ENCODE data around the gene PRR14L. TPM values are rescaled to one million over a fixed set of nuclear protein-coding genes. Genes with fewer than 3 reads are reported as not detected.
"Not testable (repeated sequence)": the region's sequence is repeated elsewhere in the genome, so short reads cannot be mapped to it uniquely, and the experiment has no call there.

The PRR14L gene
- 1 to 10 TPM; 4.2 to 7.4 (median 5.3) TPM for polyA plus RNA-seq

DNA sequence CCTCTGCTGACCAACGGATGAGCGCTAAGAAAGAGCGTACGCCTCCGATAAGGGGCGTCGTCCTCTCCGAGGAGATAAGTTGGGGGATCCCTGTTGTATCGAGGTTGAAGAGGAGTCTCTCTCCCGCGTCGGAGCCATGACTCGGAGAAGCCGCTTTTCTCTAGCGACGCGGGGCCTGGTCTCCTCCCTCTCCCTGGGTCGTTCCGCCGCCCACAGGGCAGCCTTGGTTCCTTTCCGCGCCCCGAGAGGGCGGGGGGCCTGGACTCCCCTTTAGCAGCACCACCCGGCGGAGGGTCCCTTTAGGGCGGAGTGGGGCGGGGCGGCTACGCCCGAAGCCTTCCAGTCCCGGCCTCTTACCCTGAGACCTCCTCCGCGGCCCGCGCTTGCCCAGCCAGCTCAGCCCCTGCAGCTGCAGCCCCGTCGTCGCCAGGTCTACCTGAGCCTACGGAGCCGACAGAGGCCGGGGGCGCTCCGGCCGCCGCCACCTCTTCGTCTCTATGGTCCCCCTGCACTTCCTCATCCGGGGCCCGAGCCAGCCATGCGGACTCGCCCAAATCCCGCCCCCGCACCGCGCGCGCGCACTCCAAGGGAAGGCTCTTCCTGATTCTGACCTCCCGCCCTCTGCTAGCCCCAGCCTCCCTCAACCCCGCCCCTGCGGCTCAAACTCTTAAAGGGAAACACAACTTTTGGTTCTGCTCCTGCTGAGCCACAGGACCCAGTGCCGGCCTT is at the start of gene PRR14L:
Gene PRR14L, minus strand, starts transcription at position 497 of the 729 bp plus-strand sequence. CDS start 11,272 bp downstream, outside the sequence.
- WGBS, 3 donors, result 0% methylated on average over 56 to 61 of the region's 62 CpGs

DNA sequence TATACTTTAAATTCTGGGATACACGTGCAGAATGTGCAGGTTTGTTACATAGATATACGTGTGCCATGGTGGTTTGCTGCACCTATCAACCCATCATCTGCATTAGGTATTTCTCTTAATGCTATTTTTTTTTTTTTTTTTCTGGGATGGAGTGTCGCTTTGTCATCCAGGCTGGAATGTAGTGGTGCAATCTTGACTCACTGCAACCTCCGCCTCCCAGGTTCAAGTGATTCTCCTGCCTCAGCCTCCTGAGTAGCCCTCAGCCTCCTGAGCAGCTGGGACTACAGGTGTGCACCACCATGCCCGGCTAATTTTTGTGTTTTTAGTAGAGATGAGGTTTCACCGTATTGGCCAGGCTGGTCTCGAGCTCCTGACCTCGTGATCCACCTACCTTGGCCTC is 49.4 kb upstream of the PRR14L start:
- H3K27ac ChIP-seq (ENCODE audit: low read depth, low read length), result not testable (repeated sequence)
- 83 to 88% (median 85%) methylated on average over 8 of the region's 8 CpGs for WGBS, 3 donors

More for the DNA sequence above, at the start of gene PRR14L:
- peak within 1 kb of the TSS; percentile 35 for H3K27ac ChIP-seq (ENCODE audit: low read depth, low read length)

DNA sequence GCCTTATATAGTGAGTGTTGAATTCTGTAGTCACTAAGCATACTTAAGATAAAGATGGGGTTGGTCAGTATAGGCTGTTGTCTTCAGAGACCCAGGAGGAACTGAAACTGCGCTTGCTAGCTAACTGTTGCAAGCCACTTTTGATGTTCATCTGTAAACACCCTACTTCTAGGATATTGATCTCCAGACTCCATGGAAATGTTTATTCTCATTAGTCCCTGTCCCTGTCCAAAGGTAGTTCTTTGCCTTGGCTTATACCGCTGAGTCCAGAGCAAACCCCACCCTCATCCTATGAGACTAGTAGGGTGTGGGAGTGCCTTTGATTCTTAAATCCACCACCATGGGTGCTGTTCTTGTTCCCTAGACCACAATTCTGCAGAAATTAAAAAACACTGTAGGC is 40.3 kb upstream of the PRR14L start:
- H3K27ac ChIP-seq (ENCODE audit: low read depth, low read length), result no peak overlapping the region
- WGBS, 3 donors, result 88 to 96% (median 90%) methylated on average over 2 of the region's 2 CpGs

DNA sequence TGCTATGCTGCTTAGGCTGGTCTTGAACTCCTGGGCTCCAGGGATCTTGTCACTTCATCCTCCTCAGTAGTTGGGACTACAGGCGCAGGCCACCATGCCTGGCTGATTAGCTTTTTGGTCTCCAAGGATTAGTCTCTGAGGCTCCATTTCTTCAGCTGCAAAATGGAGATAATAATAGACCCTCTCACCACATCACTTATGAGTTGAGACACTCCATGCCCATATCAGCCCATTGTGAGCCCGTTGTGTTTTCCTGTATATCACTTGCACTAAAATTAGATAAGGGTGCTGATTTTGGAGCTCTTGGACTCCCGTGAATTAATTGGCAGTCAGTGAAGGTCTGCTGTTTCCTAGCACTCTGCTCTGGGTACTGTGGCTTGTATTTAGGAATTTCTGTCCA is 39.9 kb upstream of the PRR14L start:
- WGBS, 3 donors, result 73 to 87% (median 75%) methylated on average over 3 of the region's 3 CpGs
- no peak overlapping the region for H3K27ac ChIP-seq (ENCODE audit: low read depth, low read length)

DNA sequence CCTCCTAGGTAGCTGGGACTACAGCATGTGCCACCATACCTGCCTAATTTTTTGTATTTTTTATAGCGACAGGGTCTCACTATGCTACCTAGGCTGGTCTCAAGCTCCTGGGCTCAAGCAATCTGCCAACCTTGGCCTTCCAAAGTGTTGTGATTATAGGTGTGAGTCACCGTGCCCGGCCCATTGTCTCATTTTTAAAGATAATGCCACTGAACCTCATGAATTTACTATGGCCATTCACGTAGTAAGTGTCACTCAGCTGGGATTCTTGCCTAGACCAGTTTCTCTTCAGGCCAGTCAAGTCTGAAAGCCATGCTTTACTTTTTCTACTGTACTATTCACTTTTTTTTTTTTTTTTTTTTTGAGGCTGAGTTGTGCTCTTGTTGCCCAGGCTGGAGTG is 26.3 kb upstream of the PRR14L start:
- no peak overlapping the region for H3K27ac ChIP-seq (ENCODE audit: low read depth, low read length)
- 88 to 97% (median 90%) methylated on average over 4 of the region's 4 CpGs for WGBS, 3 donors

DNA sequence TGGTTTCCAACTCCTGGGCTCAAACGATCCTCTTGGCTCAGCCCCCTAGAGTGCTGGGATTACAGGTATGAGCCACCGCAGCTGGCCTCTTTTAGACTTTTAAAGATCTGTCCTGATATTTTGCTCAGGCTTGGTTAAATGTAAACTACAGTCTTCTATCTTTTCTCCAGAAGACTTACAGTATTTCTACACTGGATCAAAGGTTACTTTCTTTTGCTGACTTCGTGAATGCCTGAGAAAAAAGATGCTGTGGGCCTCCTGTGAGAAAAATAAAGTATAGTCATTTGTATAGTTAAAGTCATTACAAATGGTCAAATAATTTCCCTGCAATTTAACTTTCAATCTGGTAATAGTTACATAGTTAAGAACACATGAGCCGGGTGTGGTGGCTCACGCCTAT is 23.5 kb upstream of the PRR14L start:
- H3K27ac ChIP-seq (ENCODE audit: low read depth, low read length), result no peak overlapping the region
- 83 to 90% (median 86%) methylated on average over 5 of the region's 5 CpGs for WGBS, 3 donors

DNA sequence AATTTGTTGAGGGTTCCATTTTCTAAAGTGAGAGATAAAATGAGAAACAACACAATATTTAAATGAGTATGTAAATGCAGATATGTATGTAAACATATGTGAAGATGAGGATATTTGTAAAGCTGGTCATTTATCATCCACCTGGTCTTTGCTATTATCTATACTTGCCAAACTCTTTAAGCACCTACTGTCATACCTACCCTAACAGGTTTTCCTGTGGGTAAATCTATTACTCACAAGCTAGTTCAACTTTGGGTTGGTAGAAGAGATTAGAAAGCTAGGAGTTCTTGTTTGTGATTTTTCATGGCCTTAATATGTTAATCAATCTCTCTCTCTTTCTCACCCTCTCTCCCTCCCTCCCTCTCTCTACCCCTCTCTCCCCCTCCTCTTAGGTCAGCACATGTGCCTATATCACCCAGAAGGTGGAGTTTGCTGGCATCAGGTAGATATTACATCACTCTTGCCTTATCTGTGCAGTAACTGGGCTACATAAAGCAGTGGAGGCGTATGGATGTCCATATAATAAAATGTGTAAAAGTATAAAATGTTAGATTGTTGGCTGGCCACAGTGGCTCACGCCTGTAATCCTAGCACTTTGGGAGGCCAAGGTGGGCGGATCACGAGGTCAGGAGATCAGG is 18.6 kb upstream of the PRR14L start:
- no peak overlapping the region for H3K27ac ChIP-seq (ENCODE audit: low read depth, low read length)
- whole genome bisulfite sequencing, 3 donors, result 91 to 97% (median 94%) methylated on average over 4 of the region's 4 CpGs

DNA sequence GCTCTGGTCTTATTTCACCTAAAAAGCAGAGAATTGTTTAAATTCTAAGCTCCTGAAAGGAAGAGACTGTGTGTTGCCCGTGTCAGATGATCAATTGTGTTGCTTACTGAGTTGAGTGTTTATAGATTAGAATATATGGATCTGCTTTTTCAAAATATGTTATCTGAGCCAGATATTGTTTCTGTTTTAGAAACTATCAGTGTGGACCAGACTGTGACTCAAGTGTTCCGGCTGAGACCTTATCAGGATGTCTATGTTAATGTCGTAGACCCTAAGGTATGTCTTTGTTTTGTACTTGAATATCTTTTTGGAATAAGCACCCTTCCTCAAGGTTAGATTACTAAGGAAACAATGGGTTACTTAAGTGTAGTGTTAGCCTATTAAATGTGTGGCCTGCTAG is 14.9 kb upstream of the PRR14L start:
- WGBS, 3 donors, result 95 to 96% (median 95%) methylated on average over 3 of the region's 3 CpGs

DNA sequence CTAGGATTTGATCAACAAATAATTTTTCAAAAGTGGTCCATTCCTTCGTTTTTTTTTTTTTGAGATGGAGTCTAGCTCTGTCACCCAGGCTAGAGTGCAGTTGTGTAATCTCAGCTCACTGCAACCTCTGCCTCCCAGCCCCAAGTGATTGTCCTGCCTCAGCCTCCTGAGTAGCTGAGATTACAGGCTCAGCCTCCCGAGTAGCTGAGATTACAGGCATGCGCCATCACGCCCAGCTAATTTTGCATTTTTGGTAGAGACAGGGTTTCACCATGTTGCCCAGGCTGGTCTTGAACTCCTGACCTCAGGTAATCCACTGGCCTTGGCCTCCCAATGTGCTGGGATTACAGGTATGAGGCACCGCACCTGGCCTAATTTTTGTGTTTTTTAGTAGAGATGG is 8.9 kb upstream of the PRR14L start:
- 89 to 91% (median 90%) methylated on average over 5 of the region's 5 CpGs for WGBS, 3 donors
- not testable (repeated sequence) for H3K27ac ChIP-seq (ENCODE audit: low read depth, low read length)

More for the DNA sequence above, 14.9 kb upstream of the PRR14L start:
- H3K27ac ChIP-seq (ENCODE audit: low read depth, low read length), result no peak overlapping the region

DNA sequence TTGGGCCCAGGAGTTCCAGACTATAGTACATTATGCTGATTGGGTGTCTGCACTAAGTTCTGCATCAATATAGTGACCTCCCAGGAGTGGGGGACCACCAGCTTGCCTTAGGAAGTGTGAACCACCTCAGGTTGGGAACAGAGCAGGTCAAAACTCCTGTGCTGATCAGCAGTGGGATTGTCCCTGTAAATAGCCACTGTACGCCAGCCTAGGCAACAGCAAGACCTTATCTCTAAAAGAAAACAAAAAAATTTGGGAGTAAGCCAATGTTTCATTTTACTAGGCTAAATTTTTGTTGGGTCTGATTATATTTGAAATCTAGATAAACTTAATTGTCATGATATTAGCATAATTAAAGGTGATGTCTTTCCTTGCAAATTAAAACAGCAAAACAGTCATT is 7.3 kb upstream of the PRR14L start:
- H3K27ac ChIP-seq (ENCODE audit: low read depth, low read length), result no peak overlapping the region
- WGBS, 3 donors, result 23 to 76% (median 69%) methylated on average over 1 of the region's 1 CpG

DNA sequence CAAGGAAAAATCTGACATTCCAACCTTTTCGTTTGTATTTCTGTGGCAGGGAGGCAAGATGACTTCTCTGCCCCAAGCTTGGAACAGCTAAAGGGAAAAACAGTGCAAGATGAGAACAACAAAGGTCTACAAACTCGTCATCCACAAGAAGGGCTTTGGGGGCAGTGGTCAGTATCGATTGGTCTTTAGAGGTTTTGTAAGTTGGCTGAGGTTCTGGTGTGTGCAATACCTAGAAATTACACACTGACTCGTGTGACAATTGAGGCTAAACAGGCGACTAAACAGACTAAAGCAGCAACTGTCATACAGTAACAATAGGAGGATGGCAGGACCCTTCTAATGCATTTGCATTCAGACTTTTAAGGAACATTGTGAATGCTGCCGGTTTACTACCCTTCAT is 4.9 kb upstream of the PRR14L start:
- H3K27ac ChIP-seq (ENCODE audit: low read depth, low read length), result no peak overlapping the region
- 13 to 38% (median 34%) methylated on average over 6 of the region's 6 CpGs for WGBS, 3 donors

DNA sequence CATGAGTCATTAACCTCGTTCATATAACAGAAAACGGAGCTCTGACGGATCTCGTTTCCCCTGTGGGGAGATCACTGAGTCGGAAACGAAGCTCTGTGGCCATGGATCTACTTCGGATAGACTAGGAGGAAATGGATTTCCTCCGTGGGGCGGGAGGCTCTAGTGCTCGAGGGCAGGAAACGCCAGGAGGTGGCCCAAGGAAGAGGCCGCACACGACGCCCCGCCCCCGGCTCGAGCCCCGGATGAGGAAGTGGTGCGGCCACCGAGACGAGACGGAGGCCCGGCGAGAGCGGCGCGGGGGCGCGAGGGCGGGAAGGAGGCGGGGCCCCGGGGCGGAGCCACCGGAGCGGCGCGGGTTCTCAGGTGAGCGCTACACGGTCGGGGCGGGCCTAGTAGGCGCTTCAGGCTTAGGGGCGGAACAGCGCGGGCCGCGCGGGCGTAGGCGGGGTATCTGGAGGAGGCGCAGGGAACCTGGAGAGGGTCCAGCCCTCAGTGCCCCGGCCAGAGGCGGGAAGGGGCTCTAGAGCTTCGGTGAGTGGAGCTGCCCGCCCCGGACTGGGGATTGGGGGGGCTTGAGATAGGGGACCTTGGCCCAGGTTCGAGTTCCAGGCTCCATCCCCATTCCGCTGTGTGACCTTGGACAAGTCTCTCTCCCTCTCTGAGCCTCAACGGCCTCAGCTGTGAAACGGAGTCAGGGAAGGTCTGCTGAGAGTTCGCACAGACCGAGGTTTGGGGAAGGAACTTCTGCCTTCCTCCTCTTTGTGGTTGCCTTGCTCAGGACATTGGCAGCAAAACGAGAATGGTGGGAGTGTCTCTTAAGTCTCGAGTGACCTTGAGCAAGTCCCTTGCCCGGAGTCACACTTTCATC is 3.9 kb upstream of the PRR14L start, which contains the start of gene DEPDC5:
Gene DEPDC5, plus strand, starts transcription at position 386 of the 868 bp plus-strand sequence. CDS start 903 bp downstream, outside the sequence.
- H3K27ac ChIP-seq (ENCODE audit: low read depth, low read length), result peak within 1 kb of the TSS; percentile 85
- 1% methylated on average over 58 to 65 of the region's 65 CpGs for WGBS, 3 donors

DNA sequence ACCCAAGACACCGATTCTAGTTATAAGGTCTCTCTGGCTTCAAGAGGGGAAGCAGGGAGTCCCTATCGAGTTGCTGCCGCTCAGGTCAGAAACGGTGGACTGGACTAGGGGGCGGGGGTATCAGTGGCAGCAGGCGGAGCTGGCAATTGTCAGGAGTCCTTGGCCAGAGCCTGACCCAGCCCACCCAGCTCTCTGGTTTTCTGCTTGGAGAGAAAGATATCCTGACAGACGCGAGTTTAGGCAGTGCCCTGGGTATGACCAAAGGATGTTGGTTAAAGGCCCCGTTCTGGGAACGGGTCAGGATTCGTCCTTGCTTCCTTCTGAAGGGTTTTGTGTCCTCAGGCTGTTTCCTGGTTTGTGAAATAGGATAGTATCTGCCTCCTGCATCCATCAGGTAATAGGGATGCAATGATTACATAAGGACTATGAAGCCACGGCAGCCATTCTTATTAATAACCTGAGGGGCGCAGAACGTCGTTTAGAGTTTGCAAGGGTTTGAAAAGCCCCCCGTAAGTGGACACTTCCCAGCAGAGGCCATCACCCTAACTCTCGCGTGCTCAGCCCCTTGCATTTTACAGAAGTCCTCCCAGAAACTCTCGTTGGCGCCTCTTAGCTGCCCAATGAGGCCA is 3.2 kb upstream of the PRR14L start:
- peak overlapping the region; percentile 85 for H3K27ac ChIP-seq (ENCODE audit: low read depth, low read length)
- 3 to 7% (median 5%) methylated on average over 20 of the region's 20 CpGs for WGBS, 3 donors

DNA sequence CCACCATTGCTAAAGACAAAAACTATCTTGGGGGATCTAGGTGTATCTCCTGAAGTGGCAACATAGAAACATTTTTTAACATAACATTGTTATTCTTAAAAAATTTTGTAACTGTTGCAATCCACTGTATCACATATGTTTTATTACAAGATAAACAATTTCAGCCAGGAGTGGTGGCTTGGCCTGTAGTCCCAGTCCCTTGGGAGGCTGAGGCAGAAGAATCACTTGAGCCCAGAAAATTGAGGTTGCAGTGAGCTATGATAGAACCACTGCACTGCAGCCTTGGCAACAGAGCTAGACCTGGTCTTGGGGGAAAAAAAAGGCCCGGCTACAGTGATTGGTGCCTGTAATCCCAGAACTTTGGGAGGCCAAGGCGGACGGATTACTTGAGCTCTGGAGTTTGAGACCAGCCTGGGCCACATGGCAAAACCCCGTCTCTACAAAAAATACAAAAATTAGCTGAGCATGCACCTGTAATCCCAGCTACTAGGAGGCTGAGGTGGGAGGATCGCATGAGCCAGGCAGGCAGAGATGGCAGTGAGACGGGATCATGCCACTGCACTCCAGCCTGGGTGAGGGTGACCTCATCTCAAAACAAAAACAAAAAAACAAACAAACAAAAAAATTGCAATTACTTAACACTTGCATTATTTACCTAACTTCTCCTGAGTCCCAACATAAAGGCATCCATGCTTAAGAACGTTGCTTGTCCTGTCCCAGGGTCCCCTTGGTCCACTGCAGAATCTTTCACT is 2.3 kb upstream of the PRR14L start:
- no peak overlapping the region for H3K27ac ChIP-seq (ENCODE audit: low read depth, low read length)
- 63 to 81% (median 75%) methylated on average over 7 of the region's 7 CpGs for WGBS, 3 donors

DNA sequence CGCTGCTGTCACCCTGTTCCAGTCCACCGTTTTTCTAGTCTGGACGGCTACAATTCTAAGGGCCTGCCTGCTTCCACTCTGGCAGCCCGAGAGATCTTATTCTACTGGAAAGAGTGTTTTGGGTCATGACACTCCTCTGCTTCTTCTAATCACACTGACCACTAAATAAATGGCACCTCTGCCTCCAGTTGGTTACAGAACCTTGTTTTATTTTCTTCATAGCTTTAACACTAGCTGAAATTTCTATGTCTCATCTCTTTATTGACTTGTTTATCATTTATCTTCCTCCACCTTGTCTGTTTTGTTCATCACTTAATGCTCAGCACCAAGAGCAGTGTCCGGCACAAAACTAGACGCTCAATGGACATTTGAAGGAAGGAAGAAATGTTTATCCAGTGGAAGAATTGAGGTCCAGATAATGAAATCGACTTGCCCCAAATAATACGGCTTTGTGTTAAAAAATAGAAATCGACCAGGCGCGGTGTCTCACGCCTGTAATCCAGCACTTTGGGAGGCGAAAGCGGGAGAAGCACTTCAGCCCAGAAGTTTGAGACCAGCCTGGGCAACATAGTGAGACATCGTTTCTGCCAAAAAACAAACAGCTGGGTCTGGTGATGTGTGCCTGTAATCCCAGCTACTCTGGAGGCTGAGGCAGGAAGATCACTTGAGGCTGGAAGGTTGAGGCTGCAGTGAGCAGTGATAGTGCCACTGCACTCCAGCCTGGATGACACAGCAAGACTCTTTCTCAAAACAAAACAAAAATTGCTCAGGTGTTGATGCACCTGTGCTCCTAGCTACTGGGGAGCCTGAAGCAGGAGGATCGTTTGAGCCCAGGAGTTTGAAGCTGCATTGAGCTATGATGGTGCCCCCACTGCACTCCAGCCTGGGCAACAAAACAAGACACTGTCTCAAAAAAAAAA is 693 bp upstream of the PRR14L start:
- WGBS, 3 donors, result 66 to 67% (median 66%) methylated on average over 16 of the region's 16 CpGs
- H3K27ac ChIP-seq (ENCODE audit: low read depth, low read length), result no peak overlapping the region

DNA sequence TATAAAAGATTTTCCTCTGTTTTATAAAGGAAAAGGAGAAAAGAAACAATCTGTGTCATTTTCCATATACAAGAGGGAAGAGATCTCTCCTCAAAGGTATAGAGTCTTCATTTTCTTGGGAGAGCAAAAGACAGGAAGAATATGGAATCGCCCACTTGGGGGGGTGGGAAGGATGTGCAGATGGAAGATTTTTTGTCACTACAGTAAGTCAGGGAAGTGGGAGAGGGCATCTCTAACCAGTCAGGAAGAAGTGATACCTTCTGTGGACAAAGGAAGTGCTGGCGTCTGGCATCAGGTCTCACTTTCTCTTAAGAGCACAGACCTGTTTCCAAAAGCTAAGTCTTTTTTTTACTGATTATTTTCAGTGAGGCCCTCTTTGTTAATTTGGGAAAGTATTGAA is 1.4 kb downstream of the PRR14L start:
- H3K27ac ChIP-seq (ENCODE audit: low read depth, low read length), result no peak overlapping the region
- 16 to 29% (median 17%) methylated on average over 2 of the region's 2 CpGs for WGBS, 3 donors

DNA sequence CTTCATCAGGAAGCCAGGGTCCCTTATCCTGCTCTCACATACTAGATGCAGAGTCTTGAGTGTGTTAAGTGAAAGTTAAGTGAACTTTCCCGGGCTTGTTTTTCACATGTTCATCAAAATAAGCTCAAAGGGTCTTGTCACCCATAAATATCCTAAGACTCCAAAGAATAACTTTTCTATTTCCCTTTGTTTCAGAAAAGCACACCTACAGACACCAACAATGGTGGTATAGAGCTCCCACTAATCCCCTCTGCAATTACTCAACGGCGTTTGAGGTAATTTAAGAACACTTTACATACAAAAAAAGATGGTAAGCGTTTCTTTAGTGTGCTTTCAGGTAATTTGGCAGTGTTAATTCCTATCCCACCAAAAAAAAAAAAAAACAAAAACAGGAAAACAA is 2.5 kb downstream of the PRR14L start:
- no peak overlapping the region for H3K27ac ChIP-seq (ENCODE audit: low read depth, low read length)
- 71 to 82% (median 77%) methylated on average over 4 of the region's 4 CpGs for WGBS, 3 donors
